C4-2B (cell line): ENCODE data around the gene SPACDR.

Experiments used
- CTCF ChIP-seq: fragments of 450-650 bp; conservative IDR thresholded peaks from 2 replicates; pipeline ENCODE4 v1.5.1; 2017; ENCODE audit warnings: mild to moderate bottlenecking
- ZFX ChIP-seq: fragments of 450-650 bp; IDR thresholded peaks from 2 replicates; pipeline ENCODE4 v1.6.1; 2017

GRCh38 chr7:100477871-100478267 is 13.8 kb upstream of the SPACDR start:
- TF ChIP-seq CTCF (no peak), ZFX (no peak)
